KMS-11 (cell line): ENCODE results near the gene ADRA2C.

Experiments used
- H2AFZ ChIP-seq: fragments of 200-600 bp; sonication (generic); 2 replicates; pipeline ENCODE4 v1.6.1; 2016; ENCODE audit warnings: antibody characterized with exemption, mixed run types, low read depth
- H3K27ac ChIP-seq: fragments of 200-600 bp; sonication (generic); 2 replicates; pipeline ENCODE4 v1.6.1; 2016; ENCODE audit warnings: mild to moderate bottlenecking, mixed run types
- H3K27me3 ChIP-seq: fragments of 200-600 bp; sonication (generic); 2 replicates; pipeline ENCODE4 v1.6.1; 2017; ENCODE audit warnings: mild to moderate bottlenecking, low read depth, mixed run types, moderate library complexity; ENCODE audit not compliant: insufficient read depth
- H3K36me3 ChIP-seq: fragments of 200-600 bp; sonication (generic); 2 replicates; pipeline ENCODE4 v1.6.1; 2017; ENCODE audit warnings: mild to moderate bottlenecking, mixed run types; ENCODE audit not compliant: insufficient read depth
- H3K4me1 ChIP-seq: fragments of 200-600 bp; sonication (generic); 2 replicates; pipeline ENCODE4 v1.6.1; 2016; ENCODE audit warnings: mild to moderate bottlenecking, low read depth, mixed run types; ENCODE audit not compliant: poor library complexity, severe bottlenecking
- H3K4me2 ChIP-seq: fragments of 200-600 bp; sonication (generic); 2 replicates; pipeline ENCODE4 v1.7.0; 2016; ENCODE audit warnings: mild to moderate bottlenecking, mixed run types
- H3K4me3 ChIP-seq: fragments of 200-600 bp; sonication (generic); IDR thresholded peaks from 2 replicates; pipeline ENCODE4 v1.6.1; 2017; ENCODE audit warnings: low read depth, low read length, mixed read lengths; ENCODE audit not compliant: insufficient read depth
- H3K79me2 ChIP-seq: fragments of 200-600 bp; sonication (generic); 2 replicates; pipeline ENCODE4 v1.6.1; 2016; ENCODE audit warnings: low read depth, mixed run types; ENCODE audit not compliant: insufficient read depth
- H3K9ac ChIP-seq: fragments of 200-600 bp; sonication (generic); 2 replicates; pipeline ENCODE4 v1.6.1; 2016; ENCODE audit warnings: mild to moderate bottlenecking, mixed run types
- H4K20me1 ChIP-seq: fragments of 200-600 bp; sonication (generic); 2 replicates; pipeline ENCODE4 v1.6.1; 2016; ENCODE audit warnings: mild to moderate bottlenecking, mixed run types; ENCODE audit not compliant: insufficient read depth
- TF ChIP-seq, protein P1 (sequence below): fragments of 200-600 bp; sonication (generic); conservative IDR thresholded peaks from 2 replicates; pipeline ENCODE4 v1.6.1; 2017; ENCODE audit warnings: low read depth, mild to moderate bottlenecking, antibody characterized with exemption, low read length, moderate library complexity, mixed read lengths

The ADRA2C gene

DNA sequence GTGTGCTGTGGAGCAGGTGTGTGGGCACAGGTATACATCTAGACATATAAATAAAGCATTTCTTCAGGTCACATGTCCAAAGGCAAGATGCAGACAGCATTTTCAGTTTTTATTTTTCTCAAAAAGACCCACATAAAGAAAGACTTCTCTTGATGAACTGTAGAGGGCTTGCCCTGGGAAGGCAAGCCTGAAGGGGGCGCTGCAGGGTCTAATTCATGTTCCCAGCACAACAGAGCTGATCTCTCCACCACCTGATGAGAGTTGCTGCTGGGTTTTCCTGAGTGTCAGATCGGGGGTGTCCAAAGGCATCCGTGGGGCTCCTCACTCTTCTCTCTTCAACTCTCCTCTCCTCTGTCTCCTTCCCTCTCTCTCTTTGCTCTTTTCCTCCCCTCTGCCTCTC, 26.6 kb downstream of the ADRA2C start:
- Histone ChIP-seq H3K4me1 (no peaks in the 10 kb centered on the region), H4K20me1 (no peaks in the 10 kb centered on the region), H3K9ac (no peak overlapping the region), H3K27ac (no peak overlapping the region), H3K79me2 (no peaks in the 10 kb centered on the region), H3K4me2 (no peak overlapping the region), H3K27me3 (0 out of 2 replicates have a peak, but pooled peaks cover 2% of the 10 kb centered on the region), H2AFZ (no peak overlapping the region), H3K36me3 (no peaks in the 10 kb centered on the region), H3K4me3 (no peak overlapping the region)
- TF ChIP-seq, protein P1, sequence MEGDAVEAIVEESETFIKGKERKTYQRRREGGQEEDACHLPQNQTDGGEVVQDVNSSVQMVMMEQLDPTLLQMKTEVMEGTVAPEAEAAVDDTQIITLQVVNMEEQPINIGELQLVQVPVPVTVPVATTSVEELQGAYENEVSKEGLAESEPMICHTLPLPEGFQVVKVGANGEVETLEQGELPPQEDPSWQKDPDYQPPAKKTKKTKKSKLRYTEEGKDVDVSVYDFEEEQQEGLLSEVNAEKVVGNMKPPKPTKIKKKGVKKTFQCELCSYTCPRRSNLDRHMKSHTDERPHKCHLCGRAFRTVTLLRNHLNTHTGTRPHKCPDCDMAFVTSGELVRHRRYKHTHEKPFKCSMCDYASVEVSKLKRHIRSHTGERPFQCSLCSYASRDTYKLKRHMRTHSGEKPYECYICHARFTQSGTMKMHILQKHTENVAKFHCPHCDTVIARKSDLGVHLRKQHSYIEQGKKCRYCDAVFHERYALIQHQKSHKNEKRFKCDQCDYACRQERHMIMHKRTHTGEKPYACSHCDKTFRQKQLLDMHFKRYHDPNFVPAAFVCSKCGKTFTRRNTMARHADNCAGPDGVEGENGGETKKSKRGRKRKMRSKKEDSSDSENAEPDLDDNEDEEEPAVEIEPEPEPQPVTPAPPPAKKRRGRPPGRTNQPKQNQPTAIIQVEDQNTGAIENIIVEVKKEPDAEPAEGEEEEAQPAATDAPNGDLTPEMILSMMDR: no peak

DNA sequence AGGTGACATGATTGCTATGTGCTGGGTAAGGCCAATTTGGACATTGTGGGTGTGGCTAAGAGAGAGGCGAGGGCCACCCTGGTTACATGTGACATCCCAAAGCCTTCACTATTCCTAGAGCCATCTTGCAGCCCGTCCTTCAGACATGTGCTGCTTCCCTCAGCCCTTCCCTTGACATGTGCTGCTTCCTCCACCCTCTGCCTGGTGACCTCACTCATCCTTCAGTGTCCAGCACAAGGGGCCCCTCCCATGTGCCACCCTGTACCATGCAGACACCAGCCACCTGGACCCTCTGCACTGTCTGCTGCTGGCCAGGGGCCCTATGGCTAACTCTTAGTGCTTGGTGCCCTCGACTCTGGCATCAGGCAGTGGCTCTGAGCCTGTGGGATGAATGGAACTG, 27.4 kb downstream of the ADRA2C start:
- no peak overlapping the region for H3K27ac ChIP-seq
- H3K4me1 ChIP-seq: no peaks in the 10 kb centered on the region
- TF ChIP-seq, protein P1: no peak
- no peak overlapping the region for H2AFZ ChIP-seq
- no peaks in the 10 kb centered on the region for H3K36me3 ChIP-seq
- H4K20me1 ChIP-seq: no peaks in the 10 kb centered on the region
- H3K27me3 ChIP-seq: 0 out of 2 replicates have a peak, but pooled peaks cover 2% of the 10 kb centered on the region
- no peak overlapping the region for H3K9ac ChIP-seq
- H3K79me2 ChIP-seq: no peaks in the 10 kb centered on the region
- no peak overlapping the region for H3K4me2 ChIP-seq
- H3K4me3 ChIP-seq: no peak overlapping the region

DNA sequence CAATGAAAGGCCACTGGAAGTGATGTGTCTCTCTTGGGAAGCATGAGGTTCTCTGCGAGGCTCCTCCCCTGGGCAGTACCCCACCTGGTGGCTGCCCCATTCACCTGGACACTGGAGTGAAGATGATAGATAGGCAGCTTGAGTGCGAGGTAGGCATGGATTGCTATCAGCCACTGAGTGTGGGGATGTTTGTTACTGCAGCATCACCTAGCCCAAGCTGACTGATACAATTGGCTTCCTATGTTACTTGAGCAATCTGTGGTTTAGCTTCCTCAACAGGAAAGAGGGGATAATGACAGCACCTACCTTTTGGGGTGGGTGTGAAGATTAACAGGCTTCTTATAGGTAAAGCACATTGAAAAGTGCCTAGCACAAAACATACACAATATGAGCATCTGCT, 30.8 kb downstream of the ADRA2C start:
- H3K4me2 ChIP-seq: no peak overlapping the region
- TF ChIP-seq, protein P1: no peak

DNA sequence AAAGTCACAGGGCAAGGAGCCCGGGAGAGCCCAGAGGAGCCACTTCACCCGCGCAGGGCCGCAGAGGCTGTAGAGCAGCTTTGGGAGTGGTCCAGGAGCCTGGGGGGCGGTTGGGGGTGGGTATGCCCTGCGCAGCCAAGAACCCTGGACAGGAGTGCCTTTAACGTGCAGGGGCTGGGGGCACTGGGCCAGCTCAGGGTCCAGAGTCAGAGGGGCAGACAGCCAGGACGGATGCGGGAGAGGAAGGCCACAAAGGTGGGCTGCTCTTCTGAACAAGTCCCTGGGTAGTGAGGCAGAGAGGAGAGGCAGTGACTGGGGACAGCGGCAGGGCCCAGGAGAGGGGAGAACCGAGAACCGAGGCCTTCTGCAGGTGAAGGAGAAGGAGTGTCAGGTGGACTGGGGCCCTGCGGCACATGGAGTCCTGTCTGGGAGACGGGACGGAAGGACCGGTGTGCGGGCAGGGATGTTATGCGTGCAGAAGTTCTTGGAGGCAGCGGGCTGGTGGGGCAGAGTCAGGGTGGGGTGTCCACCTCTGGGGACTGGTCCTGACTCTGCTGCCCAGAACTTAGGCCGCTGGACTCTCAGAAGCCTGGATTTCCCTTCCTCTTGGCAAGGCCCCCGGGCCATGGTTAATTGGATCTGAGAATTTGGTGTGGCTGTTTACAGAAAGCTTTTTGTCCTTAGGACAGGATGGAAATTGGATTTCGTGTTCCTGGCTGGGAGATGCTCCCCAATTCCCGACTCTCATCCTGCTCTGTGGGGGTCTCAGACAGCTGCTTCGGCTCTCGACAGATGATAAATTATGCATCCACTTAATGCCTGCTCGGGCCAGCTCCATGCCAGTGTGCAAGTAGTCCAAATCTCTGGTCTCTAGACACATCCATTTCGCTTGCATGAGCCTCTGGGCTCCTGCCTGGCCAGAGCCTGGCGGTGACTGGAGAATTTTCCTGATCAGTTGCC, 31.9 kb downstream of the ADRA2C start:
- Histone ChIP-seq H2AFZ (no peak overlapping the region), H3K27ac (no peak overlapping the region), H3K4me3 (no peak overlapping the region), H3K27me3 (peaks cover 9% of the 10 kb centered on the region; the same call in 1 of the 2 replicates), H4K20me1 (no peaks in the 10 kb centered on the region), H3K36me3 (no peaks in the 10 kb centered on the region), H3K4me1 (no peaks in the 10 kb centered on the region), H3K79me2 (no peaks in the 10 kb centered on the region), H3K4me2 (no peak overlapping the region), H3K9ac (no peak overlapping the region)
- TF ChIP-seq, protein P1: no peak

More for the DNA sequence above, 30.8 kb downstream of the ADRA2C start:
- Histone ChIP-seq H3K4me1 (no peaks in the 10 kb centered on the region), H3K79me2 (no peaks in the 10 kb centered on the region), H3K9ac (no peak overlapping the region), H3K27me3 (peaks cover 9% of the 10 kb centered on the region; the same call in 1 of the 2 replicates), H3K27ac (no peak overlapping the region), H4K20me1 (no peaks in the 10 kb centered on the region), H2AFZ (no peak overlapping the region), H3K4me3 (no peak overlapping the region), H3K36me3 (no peaks in the 10 kb centered on the region)
